ENCODE results near the gene SLCO4A1.

The SLCO4A1 gene

GRCh38 chr20:62617711-62618483 lies 24.4 kb upstream of the SLCO4A1 start:
- TF ChIP-seq CTCF (IDR thresholded peaks at IDR 0.05; ENCODE audit: control insufficient read depth, extremely low read depth, insufficient read depth): no peak
- DNase-seq (ENCODE audit: low read depth): no peak
- H3K4me3 ChIP-seq (ENCODE audit: low read depth, low read length): no peak overlapping the region

GRCh38 chr20:62618611-62619529 lies 23.4 kb upstream of the SLCO4A1 start:
- TF ChIP-seq CTCF (IDR thresholded peaks at IDR 0.05; ENCODE audit: control insufficient read depth, extremely low read depth, insufficient read depth): no peak
- no peak overlapping the region for H3K4me3 ChIP-seq (ENCODE audit: low read depth, low read length)
- no peak for DNase-seq (ENCODE audit: low read depth)

- no peak overlapping the region for H3K4me3 ChIP-seq (ENCODE audit: low read depth, low read length)
- no peak for TF ChIP-seq CTCF (IDR thresholded peaks at IDR 0.05; ENCODE audit: control insufficient read depth, extremely low read depth, insufficient read depth)
- DNase-seq (ENCODE audit: low read depth): no peak
These were observed 21.7 kb upstream of the SLCO4A1 start for GRCh38 chr20:62620625-62621024.

GRCh38 chr20:62621251-62622110 lies 20.8 kb upstream of the SLCO4A1 start:
- H3K4me3 ChIP-seq (ENCODE audit: low read depth, low read length): no peak overlapping the region
- DNase-seq (ENCODE audit: low read depth): no peak
- no peak for TF ChIP-seq CTCF (IDR thresholded peaks at IDR 0.05; ENCODE audit: control insufficient read depth, extremely low read depth, insufficient read depth)

GRCh38 chr20:62622178-62622876 lies 20.0 kb upstream of the SLCO4A1 start:
- H3K4me3 ChIP-seq (ENCODE audit: low read depth, low read length): no peak overlapping the region
- DNase-seq (ENCODE audit: low read depth): no peak
- no peak for TF ChIP-seq CTCF (IDR thresholded peaks at IDR 0.05; ENCODE audit: control insufficient read depth, extremely low read depth, insufficient read depth)

All from LNCaP clone FGC (cell line).